Neural cell (in vitro differentiated cells): ENCODE results near the gene IL1R2. TPM values are rescaled to one million over a fixed set of nuclear protein-coding genes. Genes with fewer than 3 reads are reported as not detected.

Source experiments
- H2AFZ ChIP-seq: fragments of 200-600, 300-800 bp; sonication (generic), shearing (Covaris generic); 2 replicates; pipeline ENCODE4 v1.6.0; 2014; ENCODE audit warnings: low read depth, mild to moderate bottlenecking, antibody characterized with exemption, low read length, moderate library complexity
- H3F3A ChIP-seq: fragments of 200-600 bp; shearing (Covaris generic); 2 replicates; pipeline ENCODE4 v1.6.1; 2016; ENCODE audit warnings: mild to moderate bottlenecking, moderate library complexity, mixed read lengths, antibody characterized with exemption, low read length; ENCODE audit not compliant: insufficient read depth, poor library complexity, severe bottlenecking
- H3K27ac ChIP-seq: fragments of 200-600, 300-800 bp; sonication (generic), shearing (Covaris generic); 2 replicates; pipeline ENCODE4 v1.5.1; 2014; ENCODE audit warnings: mild to moderate bottlenecking, low read length, moderate library complexity
- H3K27me3 ChIP-seq: fragments of 300-800, 200-600 bp; sonication (generic), shearing (Covaris generic); 2 replicates; pipeline ENCODE4 v1.6.0; 2014; ENCODE audit warnings: mild to moderate bottlenecking, low read depth, low read length, moderate library complexity; ENCODE audit not compliant: insufficient read depth
- H3K36me3 ChIP-seq: fragments of 300-800, 200-600 bp; sonication (generic), shearing (Covaris generic); 2 replicates; pipeline ENCODE4 v1.5.1; 2014; ENCODE audit warnings: mild to moderate bottlenecking, antibody characterized with exemption, low read length, moderate library complexity; ENCODE audit not compliant: insufficient read depth
- H3K4me2 ChIP-seq: fragments of 300-800, 200-600 bp; sonication (generic), shearing (Covaris generic); 2 replicates; pipeline ENCODE4 v1.6.0; 2014; ENCODE audit warnings: mild to moderate bottlenecking, low read length
- H3K4me3 ChIP-seq: fragments of 300-800, 200-600 bp; sonication (generic), shearing (Covaris generic); 2 replicates; pipeline ENCODE4 v1.5.1; 2014; ENCODE audit warnings: mild to moderate bottlenecking, low read length, moderate library complexity
- H3K79me2 ChIP-seq: fragments of 200-600 bp; shearing (Covaris generic); replicated peaks from 2 replicates; pipeline ENCODE4 v1.6.0; 2014; ENCODE audit warnings: mild to moderate bottlenecking, low read length, moderate library complexity; ENCODE audit not compliant: insufficient read depth
- H3K9ac ChIP-seq: fragments of 300-800, 200-600 bp; sonication (generic), shearing (Covaris generic); 2 replicates; pipeline ENCODE4 v1.6.1; 2016; ENCODE audit warnings: mild to moderate bottlenecking, low read length, mixed read lengths
- H3K9me2 ChIP-seq: fragments of 200-600 bp; shearing (Covaris generic); 2 replicates; pipeline ENCODE4 v1.6.1; 2016; ENCODE audit warnings: mild to moderate bottlenecking, low read length, mixed read lengths; ENCODE audit not compliant: insufficient read depth
- H3K9me3 ChIP-seq: fragments of 200-600, 300-800 bp; sonication (generic), shearing (Covaris generic); 2 replicates; pipeline ENCODE4 v1.6.1; 2016; ENCODE audit warnings: mild to moderate bottlenecking, mixed run types, low read length, moderate library complexity, mixed read lengths
- H4K20me1 ChIP-seq: fragments of 200-600 bp; shearing (Covaris generic); 2 replicates; pipeline ENCODE4 v1.6.1; 2016; ENCODE audit warnings: mild to moderate bottlenecking, mixed run types; ENCODE audit not compliant: insufficient read depth
- CTCF ChIP-seq: fragments of 450-650 bp; IDR thresholded peaks from 2 replicates; pipeline ENCODE4 v1.5.1; 2014; ENCODE audit warnings: antibody characterized with exemption, mild to moderate bottlenecking, moderate library complexity; ENCODE audit not compliant: poor library complexity, severe bottlenecking
- EP300 ChIP-seq: fragments of 450-650 bp; conservative IDR thresholded peaks from 2 replicates; pipeline ENCODE4 v1.6.1; 2014; ENCODE audit warnings: antibody characterized with exemption, mild to moderate bottlenecking, moderate library complexity; ENCODE audit not compliant: poor library complexity, severe bottlenecking
- EZH2 ChIP-seq: fragments of 200-600, 300-800 bp; shearing (Covaris generic), sonication (generic); IDR thresholded peaks from 2 replicates; pipeline ENCODE4 v1.6.1; 2014; ENCODE audit warnings: antibody characterized with exemption, low read length, borderline replicate concordance, mild to moderate bottlenecking; ENCODE audit not compliant: insufficient read depth, poor library complexity, severe bottlenecking
- MXI1 ChIP-seq: fragments of 450-650 bp; conservative IDR thresholded peaks from 2 replicates; pipeline ENCODE4 v1.6.1; 2014; ENCODE audit warnings: antibody characterized with exemption, mild to moderate bottlenecking; ENCODE audit not compliant: poor library complexity, severe bottlenecking
- POLR2AphosphoS5 ChIP-seq: IDR thresholded peaks from 2 replicates; pipeline ENCODE4 v1.6.1; 2012
- RAD21 ChIP-seq: fragments of 450-650 bp; conservative IDR thresholded peaks from 2 replicates; pipeline ENCODE4 v1.6.1; 2014; ENCODE audit warnings: antibody characterized with exemption, mild to moderate bottlenecking, moderate library complexity
- SMC3 ChIP-seq: fragments of 450-650 bp; conservative IDR thresholded peaks from 2 replicates; pipeline ENCODE4 v1.6.1; 2014; ENCODE audit warnings: antibody characterized with exemption, mild to moderate bottlenecking, moderate library complexity; ENCODE audit not compliant: poor library complexity
- TAF1 ChIP-seq: IDR thresholded peaks from 2 replicates; pipeline ENCODE4 v1.6.1; 2012; ENCODE audit warnings: low read depth
- polyA plus RNA-seq: library from polyadenylated mRNA; depleted of rRNA; stranded (reverse); fragments of >200 nt; gene quantifications from 2 replicates; pipeline ENCODE4 v1.2.3, GENCODE V29; 2014
- TF ChIP-seq, protein P1 (sequence below): IDR thresholded peaks from 2 replicates; pipeline ENCODE4 v1.6.1; 2012; ENCODE audit warnings: borderline replicate concordance

Gene IL1R2
- polyA plus RNA-seq, 1 donor from 2014 or later: not detected

DNA sequence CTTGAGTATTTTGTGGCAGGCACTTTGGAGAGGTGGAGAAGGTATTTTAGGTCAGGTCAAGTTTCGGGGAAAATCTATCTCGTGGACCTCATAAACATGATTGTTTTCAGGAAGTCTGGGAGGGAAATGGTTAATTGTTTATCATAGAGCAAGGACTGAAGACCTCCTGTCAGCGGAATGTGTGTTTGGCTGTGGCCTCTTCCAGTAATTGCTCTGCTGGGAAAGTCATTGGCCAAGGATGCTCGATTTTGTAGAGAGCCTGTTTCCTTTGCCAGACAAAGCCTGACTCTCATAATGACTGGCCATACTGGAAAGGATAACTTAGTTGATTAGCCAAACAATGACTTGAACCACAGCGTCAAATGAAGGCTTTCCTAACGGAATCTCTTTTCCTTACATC, 30.0 kb downstream of the IL1R2 start:
- H3K36me3 ChIP-seq: no peaks in the 10 kb centered on the region
- H3K4me3 ChIP-seq: no peak overlapping the region
- H3K9me2 ChIP-seq: no peaks in the 10 kb centered on the region
- no peak overlapping the region for H3K27ac ChIP-seq
- H3K27me3 ChIP-seq: no peaks in the 10 kb centered on the region
- H4K20me1 ChIP-seq: no peaks in the 10 kb centered on the region
- no peak overlapping the region for H3K4me2 ChIP-seq
- H3K9ac ChIP-seq: no peak overlapping the region
- TF ChIP-seq, protein P1, sequence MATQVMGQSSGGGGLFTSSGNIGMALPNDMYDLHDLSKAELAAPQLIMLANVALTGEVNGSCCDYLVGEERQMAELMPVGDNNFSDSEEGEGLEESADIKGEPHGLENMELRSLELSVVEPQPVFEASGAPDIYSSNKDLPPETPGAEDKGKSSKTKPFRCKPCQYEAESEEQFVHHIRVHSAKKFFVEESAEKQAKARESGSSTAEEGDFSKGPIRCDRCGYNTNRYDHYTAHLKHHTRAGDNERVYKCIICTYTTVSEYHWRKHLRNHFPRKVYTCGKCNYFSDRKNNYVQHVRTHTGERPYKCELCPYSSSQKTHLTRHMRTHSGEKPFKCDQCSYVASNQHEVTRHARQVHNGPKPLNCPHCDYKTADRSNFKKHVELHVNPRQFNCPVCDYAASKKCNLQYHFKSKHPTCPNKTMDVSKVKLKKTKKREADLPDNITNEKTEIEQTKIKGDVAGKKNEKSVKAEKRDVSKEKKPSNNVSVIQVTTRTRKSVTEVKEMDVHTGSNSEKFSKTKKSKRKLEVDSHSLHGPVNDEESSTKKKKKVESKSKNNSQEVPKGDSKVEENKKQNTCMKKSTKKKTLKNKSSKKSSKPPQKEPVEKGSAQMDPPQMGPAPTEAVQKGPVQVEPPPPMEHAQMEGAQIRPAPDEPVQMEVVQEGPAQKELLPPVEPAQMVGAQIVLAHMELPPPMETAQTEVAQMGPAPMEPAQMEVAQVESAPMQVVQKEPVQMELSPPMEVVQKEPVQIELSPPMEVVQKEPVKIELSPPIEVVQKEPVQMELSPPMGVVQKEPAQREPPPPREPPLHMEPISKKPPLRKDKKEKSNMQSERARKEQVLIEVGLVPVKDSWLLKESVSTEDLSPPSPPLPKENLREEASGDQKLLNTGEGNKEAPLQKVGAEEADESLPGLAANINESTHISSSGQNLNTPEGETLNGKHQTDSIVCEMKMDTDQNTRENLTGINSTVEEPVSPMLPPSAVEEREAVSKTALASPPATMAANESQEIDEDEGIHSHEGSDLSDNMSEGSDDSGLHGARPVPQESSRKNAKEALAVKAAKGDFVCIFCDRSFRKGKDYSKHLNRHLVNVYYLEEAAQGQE: no peak
- TF ChIP-seq POLR2AphosphoS5: no peak
- TF ChIP-seq RAD21: no peak
- H2AFZ ChIP-seq: no peak overlapping the region
- no peaks in the 10 kb centered on the region for H3F3A ChIP-seq
- H3K9me3 ChIP-seq: no peaks in the 10 kb centered on the region
- H3K79me2 ChIP-seq: no peaks in the 10 kb centered on the region

- H3K9me2 ChIP-seq: no peaks in the 10 kb centered on the region
- no peak overlapping the region for H3K4me3 ChIP-seq
- no peaks in the 10 kb centered on the region for H4K20me1 ChIP-seq
- H3K79me2 ChIP-seq: no peaks in the 10 kb centered on the region
- no peaks in the 10 kb centered on the region for H3K27me3 ChIP-seq
- H3K9ac ChIP-seq: no peak overlapping the region
- H2AFZ ChIP-seq: no peak overlapping the region
- no peaks in the 10 kb centered on the region for H3K36me3 ChIP-seq
- no peak overlapping the region for H3K27ac ChIP-seq
- no peaks in the 10 kb centered on the region for H3K9me3 ChIP-seq
- H3K4me2 ChIP-seq: no peak overlapping the region
- H3F3A ChIP-seq: no peaks in the 10 kb centered on the region
- TF ChIP-seq EZH2: no peak
- TF ChIP-seq, protein P1: no peak
- no peak for TF ChIP-seq RAD21
- no peak for TF ChIP-seq TAF1
- TF ChIP-seq CTCF: no peak
- TF ChIP-seq SMC3: no peak
- no peak for TF ChIP-seq EP300
- no peak for TF ChIP-seq POLR2AphosphoS5
- no peak for TF ChIP-seq MXI1
Measured at GRCh38 chr2:102022884-102023539, 31.3 kb downstream of the IL1R2 start.
